Upper lobe of left lung (tissue), 4 donors: ENCODE data around the gene PDGFC.

Experiments used
- POLR2A ChIP-seq, 4 donors: fragments of 450-650 bp; IDR thresholded peaks; one replicate each; pipeline ENCODE4 v1.5.1; 2016 to 2017; ENCODE audit warnings: antibody characterized with exemption in 4 of 4, mild to moderate bottlenecking in 2 of 4
- TF ChIP-seq, protein P1 (sequence below), 6 experiments: fragments of 450-650 bp in 4 of 6; fragments of 200-600 bp in 2 of 6; sonication (generic) in 2 of 6; IDR thresholded peaks; one replicate each; pipeline ENCODE4 v1.5.1; 2016 to 2019; ENCODE audit warnings: antibody characterized with exemption in 6 of 6

DNA sequence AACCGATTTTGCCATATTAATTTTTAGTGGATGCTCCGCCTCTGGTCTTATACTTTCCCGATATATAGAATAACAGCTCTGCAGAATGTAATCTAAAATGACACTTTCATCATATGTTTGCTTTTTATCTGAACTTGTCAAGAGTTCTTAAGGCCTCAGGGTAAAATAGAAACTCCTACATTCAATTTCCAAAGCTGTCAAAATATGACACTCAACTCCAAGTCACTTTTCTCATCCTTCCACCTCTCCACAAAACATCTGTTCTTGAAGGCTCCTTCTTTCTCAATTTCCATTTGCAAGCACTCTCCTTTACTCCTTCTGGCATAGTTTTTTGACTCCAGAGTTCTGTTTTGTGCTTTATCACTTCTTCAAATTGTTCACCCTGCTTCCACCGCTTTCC lies 242.2 kb downstream of the PDGFC start:
- TF ChIP-seq, protein P1, sequence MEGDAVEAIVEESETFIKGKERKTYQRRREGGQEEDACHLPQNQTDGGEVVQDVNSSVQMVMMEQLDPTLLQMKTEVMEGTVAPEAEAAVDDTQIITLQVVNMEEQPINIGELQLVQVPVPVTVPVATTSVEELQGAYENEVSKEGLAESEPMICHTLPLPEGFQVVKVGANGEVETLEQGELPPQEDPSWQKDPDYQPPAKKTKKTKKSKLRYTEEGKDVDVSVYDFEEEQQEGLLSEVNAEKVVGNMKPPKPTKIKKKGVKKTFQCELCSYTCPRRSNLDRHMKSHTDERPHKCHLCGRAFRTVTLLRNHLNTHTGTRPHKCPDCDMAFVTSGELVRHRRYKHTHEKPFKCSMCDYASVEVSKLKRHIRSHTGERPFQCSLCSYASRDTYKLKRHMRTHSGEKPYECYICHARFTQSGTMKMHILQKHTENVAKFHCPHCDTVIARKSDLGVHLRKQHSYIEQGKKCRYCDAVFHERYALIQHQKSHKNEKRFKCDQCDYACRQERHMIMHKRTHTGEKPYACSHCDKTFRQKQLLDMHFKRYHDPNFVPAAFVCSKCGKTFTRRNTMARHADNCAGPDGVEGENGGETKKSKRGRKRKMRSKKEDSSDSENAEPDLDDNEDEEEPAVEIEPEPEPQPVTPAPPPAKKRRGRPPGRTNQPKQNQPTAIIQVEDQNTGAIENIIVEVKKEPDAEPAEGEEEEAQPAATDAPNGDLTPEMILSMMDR (IDR thresholded peaks at IDR 0.05) = no peak
- no peak for TF ChIP-seq POLR2A (IDR thresholded peaks at IDR 0.05)
